ENCODE data around the gene MIX23.

DNA sequence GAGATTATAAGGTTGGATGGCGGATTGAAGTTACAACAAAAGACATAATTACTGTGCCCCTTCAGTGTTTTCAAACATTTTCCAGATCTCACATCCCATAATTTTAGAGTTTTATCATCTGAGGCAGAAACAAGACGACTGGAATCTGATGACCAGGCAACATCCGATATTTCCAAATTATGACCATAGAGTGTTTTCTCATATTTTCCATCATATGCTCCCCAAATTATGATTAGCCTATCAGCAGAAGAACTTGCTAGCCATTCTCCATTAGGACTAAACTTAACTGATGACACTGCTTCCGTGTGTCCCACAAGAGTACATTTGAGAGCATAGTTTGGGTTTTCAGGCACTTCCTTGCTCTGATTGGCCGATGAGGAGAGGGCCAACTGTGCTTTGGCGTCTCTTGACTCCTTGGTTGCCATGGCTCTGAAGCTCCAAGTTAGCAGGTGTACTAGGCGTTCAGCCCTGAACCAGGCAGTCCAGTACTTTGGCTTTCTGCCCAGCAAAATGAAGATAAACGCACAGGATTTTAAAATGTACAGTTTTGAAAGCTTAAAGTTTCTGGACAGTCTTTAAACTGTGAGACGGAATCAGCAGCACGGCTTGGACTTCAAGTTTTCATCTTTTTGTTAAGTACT, 32.2 kb upstream of the MIX23 start:
- TF ChIP-seq, protein P1, sequence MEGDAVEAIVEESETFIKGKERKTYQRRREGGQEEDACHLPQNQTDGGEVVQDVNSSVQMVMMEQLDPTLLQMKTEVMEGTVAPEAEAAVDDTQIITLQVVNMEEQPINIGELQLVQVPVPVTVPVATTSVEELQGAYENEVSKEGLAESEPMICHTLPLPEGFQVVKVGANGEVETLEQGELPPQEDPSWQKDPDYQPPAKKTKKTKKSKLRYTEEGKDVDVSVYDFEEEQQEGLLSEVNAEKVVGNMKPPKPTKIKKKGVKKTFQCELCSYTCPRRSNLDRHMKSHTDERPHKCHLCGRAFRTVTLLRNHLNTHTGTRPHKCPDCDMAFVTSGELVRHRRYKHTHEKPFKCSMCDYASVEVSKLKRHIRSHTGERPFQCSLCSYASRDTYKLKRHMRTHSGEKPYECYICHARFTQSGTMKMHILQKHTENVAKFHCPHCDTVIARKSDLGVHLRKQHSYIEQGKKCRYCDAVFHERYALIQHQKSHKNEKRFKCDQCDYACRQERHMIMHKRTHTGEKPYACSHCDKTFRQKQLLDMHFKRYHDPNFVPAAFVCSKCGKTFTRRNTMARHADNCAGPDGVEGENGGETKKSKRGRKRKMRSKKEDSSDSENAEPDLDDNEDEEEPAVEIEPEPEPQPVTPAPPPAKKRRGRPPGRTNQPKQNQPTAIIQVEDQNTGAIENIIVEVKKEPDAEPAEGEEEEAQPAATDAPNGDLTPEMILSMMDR (IDR thresholded peaks at IDR 0.05), result no peak
- no peak for TF ChIP-seq EZH2 (IDR thresholded peaks at IDR 0.05)
- TF ChIP-seq EZH2phosphoT487 (IDR thresholded peaks at IDR 0.05), result no peak
